Tibial nerve (tissue), 4 donors: ENCODE data around the gene MPL. TPM values are rescaled to one million over a fixed set of nuclear protein-coding genes. Genes with fewer than 3 reads are reported as not detected.

Experiments
- DNase-seq, 2 donors: peaks; one replicate each; pipeline ENCODE4 v3.0.0-alpha.2; 2019; ENCODE audit warnings: low spot score in 2 of 2
- H3K27ac ChIP-seq, 4 donors: fragments of 200-600 bp; sonication (generic) in 3 of 4; one replicate each; pipeline ENCODE4 v1.5.1; 2017 to 2019; ENCODE audit warnings: mild to moderate bottlenecking in 1 of 4
- H3K27me3 ChIP-seq, 2 donors: fragments of 200-600 bp; sonication (generic) in 1 of 2; one replicate each; pipeline versions ENCODE4 v1.5.1 to v1.6.0; 2017 to 2019
- H3K36me3 ChIP-seq, 3 donors: fragments of 200-600 bp; sonication (generic); one replicate each; pipeline ENCODE4 v1.5.1; 2018 to 2019
- H3K4me1 ChIP-seq, 4 donors: fragments of 200-600 bp; sonication (generic) in 3 of 4; one replicate each; pipeline ENCODE4 v1.5.1; 2017 to 2019
- H3K4me3 ChIP-seq, 4 donors: fragments of 200-600 bp; sonication (generic) in 3 of 4; one replicate each; pipeline ENCODE4 v1.5.1; 2017 to 2019; ENCODE audit warnings: mild to moderate bottlenecking in 1 of 4, moderate library complexity in 1 of 4
- H3K9me3 ChIP-seq, 4 donors: fragments of 200-600 bp; sonication (generic) in 3 of 4; one replicate each; pipeline ENCODE4 v1.5.1; 2017 to 2019
- CTCF ChIP-seq, 5 experiments: fragments of 200-600 bp in 3 of 5; fragments of 450-650 bp in 2 of 5; sonication (generic) in 3 of 5; IDR thresholded peaks; one replicate each; pipeline ENCODE4 v1.5.1; 2016 to 2019; ENCODE audit warnings: antibody characterized with exemption in 5 of 5, mild to moderate bottlenecking in 3 of 5, moderate library complexity in 2 of 5
- EP300 ChIP-seq, 2 donors: sonication (generic); formaldehyde crosslinking; IDR thresholded peaks; one replicate each; pipeline ENCODE4 v1.6.1; 2017; ENCODE audit warnings: antibody characterized with exemption in 2 of 2, mild to moderate bottlenecking in 1 of 2
- POLR2A ChIP-seq, 2 donors: fragments of 450-650 bp; IDR thresholded peaks; one replicate each; pipeline ENCODE4 v1.6.1; 2017; ENCODE audit warnings: antibody characterized with exemption in 2 of 2, mild to moderate bottlenecking in 2 of 2, moderate library complexity in 2 of 2
- WGBS, 2 donors: methylation state at CpG; one replicate each; pipeline ENCODE4 v1.1.5; 2018; 5-methylcytosine and 5-hydroxymethylcytosine counted together
- total RNA-seq, 4 donors: library from RNA; depleted of rRNA; stranded (reverse); fragments of >200 nt; gene quantifications; one replicate each; pipeline ENCODE4 v1.1.0, GENCODE V29; 2016

MPL gene
- total RNA-seq, 4 donors from 2014 or later = 0.66 to 1.7 TPM; not detected in 2

DNA sequence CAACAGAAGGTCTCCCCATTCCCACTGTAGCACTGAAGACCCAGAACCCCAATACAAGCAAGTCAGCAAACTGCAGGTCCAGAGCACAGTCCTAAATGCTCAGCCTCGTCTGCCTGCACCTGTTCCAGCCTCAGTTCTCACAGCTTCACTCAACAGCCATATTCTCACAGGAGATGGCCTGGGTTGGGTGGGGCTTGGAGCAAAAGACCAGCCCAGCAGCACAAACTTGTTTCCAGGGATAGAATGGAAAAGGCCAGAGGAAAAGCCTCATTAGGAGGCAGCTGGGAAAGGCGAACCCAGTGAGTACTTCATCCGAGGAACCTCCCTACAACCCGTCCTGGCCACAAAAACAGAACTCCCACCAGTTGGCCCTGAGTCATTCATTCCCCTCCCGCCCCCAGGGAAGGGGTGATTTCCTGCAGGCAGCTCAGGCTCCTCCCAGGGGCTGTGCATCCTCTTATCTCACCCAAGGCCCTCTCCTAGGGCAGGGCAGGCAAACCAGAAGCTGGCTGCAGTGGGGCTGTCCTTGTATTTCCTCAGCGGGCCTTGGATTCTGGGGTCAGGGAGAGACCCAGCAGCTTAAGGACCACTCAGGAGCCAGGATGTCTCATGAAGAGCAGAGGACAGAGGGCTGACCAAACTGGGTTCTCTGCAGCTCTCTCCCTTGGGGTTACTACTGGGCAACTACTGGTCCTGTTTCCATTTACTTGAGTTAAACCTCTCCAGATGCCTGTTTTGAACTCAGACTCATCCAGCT, 7.4 kb upstream of the MPL start:
- TF ChIP-seq EP300 (IDR thresholded peaks at IDR 0.05) (no peak), CTCF (IDR thresholded peaks at IDR 0.05) (no peak), POLR2A (IDR thresholded peaks at IDR 0.05) (no peak)
- Histone ChIP-seq H3K9me3 (peaks cover 0 to 22% (median 0%) of the 10 kb centered on the region in 4 donors), H3K4me1 (peaks cover 0 to 11% (median 6%) of the 10 kb centered on the region in 4 donors), H3K36me3 (no peaks in the 10 kb centered on the region), H3K4me3 (no peak overlapping the region), H3K27ac (peak overlapping the region in 2 of 4 donors; percentile 45 to 70), H3K27me3 (no peaks in the 10 kb centered on the region)
- WGBS, 2 donors = 20 to 25% methylated on average over 6 of the region's 6 CpGs
- no peak for DNase-seq

- no peak overlapping the region for H3K27ac ChIP-seq
- TF ChIP-seq CTCF (IDR thresholded peaks at IDR 0.05) (no peak), POLR2A (IDR thresholded peaks at IDR 0.05) (no peak), EP300 (IDR thresholded peaks at IDR 0.05) (no peak)
- H3K9me3 ChIP-seq = peaks cover 0 to 11% (median 0%) of the 10 kb centered on the region in 4 donors
- 92 to 94% methylated on average over 5 of the region's 5 CpGs for WGBS, 2 donors
- no peaks in the 10 kb centered on the region for H3K27me3 ChIP-seq
- H3K4me3 ChIP-seq = no peak overlapping the region
- no peaks in the 10 kb centered on the region for H3K36me3 ChIP-seq
- peaks cover 0 to 11% (median 6%) of the 10 kb centered on the region in 4 donors for H3K4me1 ChIP-seq
- DNase-seq = no peak
These were observed 5.9 kb upstream of the MPL start for GRCh38 chr1:43331688-43332087.

DNA sequence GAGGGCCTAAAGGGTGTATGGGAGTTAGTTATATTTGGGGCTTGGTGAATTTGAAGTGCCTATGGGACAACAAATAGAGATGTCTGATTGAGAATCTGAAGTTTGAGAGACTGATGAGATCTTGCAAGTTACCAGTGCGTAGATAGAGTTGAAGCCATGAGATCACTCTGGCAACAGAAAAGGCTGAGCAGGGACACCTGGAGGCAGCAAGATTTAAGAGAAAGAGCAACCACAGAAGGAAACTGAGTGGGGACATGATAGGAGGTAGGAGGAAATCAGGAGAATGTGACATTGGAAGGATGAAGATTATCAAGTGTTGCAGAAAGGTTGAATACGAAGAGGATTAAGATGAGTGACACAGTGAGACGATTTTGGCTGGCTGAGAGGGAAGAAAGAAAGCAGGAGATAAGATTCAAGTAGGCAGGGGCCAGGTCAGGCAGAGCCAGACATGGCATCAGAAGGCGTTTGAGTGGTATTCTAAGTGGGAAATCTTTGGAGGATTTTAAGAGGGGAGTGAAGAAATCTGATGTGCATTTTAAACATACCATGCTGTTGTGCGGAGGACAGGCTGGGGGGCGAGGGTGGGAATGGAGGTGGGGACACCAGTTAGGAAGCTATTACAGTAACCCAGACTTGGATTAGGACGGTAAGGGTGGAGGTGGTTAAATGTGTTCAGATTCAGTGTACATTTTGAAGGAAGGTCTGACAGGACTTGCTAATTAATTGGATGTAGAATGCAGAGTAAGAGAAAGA, 3.0 kb upstream of the MPL start:
- 79 to 84% methylated on average over 7 of the region's 7 CpGs for WGBS, 2 donors
- no peak for DNase-seq

GRCh38 chr1:43338001-43338400, 383 bp downstream of the MPL start:
- Histone ChIP-seq H3K27ac (no peak overlapping the region), H3K4me3 (no peak overlapping the region), H3K9me3 (no peaks in the 10 kb centered on the region), H3K36me3 (no peaks in the 10 kb centered on the region), H3K27me3 (no peaks in the 10 kb centered on the region), H3K4me1 (no peaks in the 10 kb centered on the region)
- WGBS, 2 donors = 71 to 82% methylated on average over 5 of the region's 5 CpGs
- DNase-seq = no peak
- TF ChIP-seq POLR2A (IDR thresholded peaks at IDR 0.05) (no peak), EP300 (IDR thresholded peaks at IDR 0.05) (no peak), CTCF (IDR thresholded peaks at IDR 0.05) (no peak)

More for the DNA sequence above, 3.0 kb upstream of the MPL start:
- Histone ChIP-seq H3K9me3 (no peaks in the 10 kb centered on the region), H3K27ac (no peak overlapping the region), H3K36me3 (no peaks in the 10 kb centered on the region), H3K4me1 (peaks cover 0 to 11% (median 5%) of the 10 kb centered on the region in 4 donors), H3K4me3 (no peak overlapping the region), H3K27me3 (no peaks in the 10 kb centered on the region)
- TF ChIP-seq CTCF (IDR thresholded peaks at IDR 0.05) (no peak), EP300 (IDR thresholded peaks at IDR 0.05) (no peak), POLR2A (IDR thresholded peaks at IDR 0.05) (no peak)
